HepG2 (cell line): Measurements from ENCODE around the gene SS18L1. TPM values are rescaled to one million over a fixed set of nuclear protein-coding genes. Genes with fewer than 3 reads are reported as not detected.

Experiments used
- GLMP ChIP-seq: sonication (generic); formaldehyde crosslinking; IDR thresholded peaks from 2 replicates; pipeline ENCODE4 v1.9.0; 2021; ENCODE audit warnings: missing genetic modification reagents, mild to moderate bottlenecking, borderline replicate concordance
- HNRNPK ChIP-seq: fragments of 200-400 bp; formaldehyde crosslinking; IDR thresholded peaks from 2 replicates; pipeline ENCODE4 v1.6.1; 2018; ENCODE audit warnings: low read length, low read depth, moderate library complexity, mild to moderate bottlenecking; ENCODE audit not compliant: poor library complexity, severe bottlenecking
- HOXA3 ChIP-seq: sonication (generic); formaldehyde crosslinking; IDR thresholded peaks from 2 replicates; pipeline ENCODE4 v1.5.0; 2020; ENCODE audit warnings: missing genetic modification reagents
- MAFF ChIP-seq: IDR thresholded peaks from 2 replicates; pipeline ENCODE4 v1.6.1; 2011; ENCODE audit warnings: low read depth, low read length, improper control_type of control experiment
- MBD4 ChIP-seq: IDR thresholded peaks from 2 replicates; pipeline ENCODE4 v1.6.1; 2012; ENCODE audit warnings: low read length, inconsistent platforms, borderline replicate concordance
- MXD1 ChIP-seq: sonication (generic); formaldehyde crosslinking; IDR thresholded peaks from 2 replicates; pipeline ENCODE4 v1.4.0; 2020; ENCODE audit warnings: mild to moderate bottlenecking, missing genetic modification reagents
- MYNN ChIP-seq: sonication (generic); formaldehyde crosslinking; IDR thresholded peaks from 2 replicates; pipeline ENCODE4 v1.4.0; 2020; ENCODE audit warnings: mild to moderate bottlenecking, low read depth, missing genetic modification reagents
- RXRA ChIP-seq: sonication (generic); formaldehyde crosslinking; IDR thresholded peaks from 2 replicates; pipeline ENCODE4 v1.5.1; 2020; ENCODE audit warnings: missing genetic modification reagents
- SP2 ChIP-seq: sonication (generic); formaldehyde crosslinking; IDR thresholded peaks from 2 replicates; pipeline ENCODE4 v1.5.1; 2020; ENCODE audit warnings: mild to moderate bottlenecking, missing genetic modification reagents
- ZC3H13 ChIP-seq: sonication (generic); formaldehyde crosslinking; IDR thresholded peaks from 2 replicates; pipeline ENCODE4 v1.8.1; 2023; ENCODE audit warnings: mild to moderate bottlenecking, missing genetic modification reagents, moderate library complexity
- ZNF281 ChIP-seq: sonication (generic); formaldehyde crosslinking; IDR thresholded peaks from 2 replicates; pipeline ENCODE4 v1.4.0; 2020; ENCODE audit warnings: missing genetic modification reagents, borderline replicate concordance
- ZNF746 ChIP-seq: sonication (generic); formaldehyde crosslinking; IDR thresholded peaks from 2 replicates; pipeline ENCODE4 v1.8.0; 2022; ENCODE audit warnings: mild to moderate bottlenecking, missing genetic modification reagents
- ZNF761 ChIP-seq: sonication (generic); formaldehyde crosslinking; conservative IDR thresholded peaks from 2 replicates; pipeline ENCODE4 v1.4.0; 2020; ENCODE audit warnings: mild to moderate bottlenecking, missing genetic modification reagents
- polyA plus RNA-seq, 8 experiments: library from polyadenylated mRNA; depleted of rRNA in 3 of 8; stranded (reverse) in 7 of 8; unstranded in 1 of 8; fragments of >200 nt; fragmentation: Illumina TruSeq in 4 of 8; extraction: Trizol in 4 of 8; gene quantifications; 2 replicates each; pipeline versions ENCODE4 v1.2.1 to v1.2.3, GENCODE V29; 2011 to 2016; ENCODE audit warnings: low read depth in 4 of 8, missing spikeins in 1 of 8, mixed read lengths in 1 of 8; ENCODE audit not compliant: insufficient read depth in 1 of 8
- total RNA-seq, 5 experiments: library from RNA; depleted of rRNA; stranded (reverse); fragments of >200 nt; fragmentation: Illumina TruSeq; extraction: Trizol; gene quantifications; 2 replicates each; pipeline ENCODE4 v1.2.3, GENCODE V29; 2016; ENCODE audit warnings: low read depth in 1 of 5
- TF ChIP-seq, protein P1 (sequence below): sonication (generic); formaldehyde crosslinking; IDR thresholded peaks from 2 replicates; pipeline ENCODE4 v1.5.0; 2020; ENCODE audit warnings: missing genetic modification reagents
- TF ChIP-seq, protein P2 (sequence below), 2 experiments: fragments of 450-650 bp in 1 of 2; sonication (generic) in 1 of 2; formaldehyde crosslinking in 1 of 2; IDR thresholded peaks; 2 replicates each; pipeline versions ENCODE4 v1.6.1 to v1.8.0; 2016 to 2022; ENCODE audit warnings: antibody characterized with exemption in 1 of 2, mild to moderate bottlenecking in 1 of 2, missing genetic modification reagents in 1 of 2

SS18L1 gene
- total and polyA plus RNA-seq, 2 of the 13 experiments (the other 11 are each of a cell fraction or from before 2014, with no cell fraction given), result 17.8 to 27.6 TPM

DNA sequence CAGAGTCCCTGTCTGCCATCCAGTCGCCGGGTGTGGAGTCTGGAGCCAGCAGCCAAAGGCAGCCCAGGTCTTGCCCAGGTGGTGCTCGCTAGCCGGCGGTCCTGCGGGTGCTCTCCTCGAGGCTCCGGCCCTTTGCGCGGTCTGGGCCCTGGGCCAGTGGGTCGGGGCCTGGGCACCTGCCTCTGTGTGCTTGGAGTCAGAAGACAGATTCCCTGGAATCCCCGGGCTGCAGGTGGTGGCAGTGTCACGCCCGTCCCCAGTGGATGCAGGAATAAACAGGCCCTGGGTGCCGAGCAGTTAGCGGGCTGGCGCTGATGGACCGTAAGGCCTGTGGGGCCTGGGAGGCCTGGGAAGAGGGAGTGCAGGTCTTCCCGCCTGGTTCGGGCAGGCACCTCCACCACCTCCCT, 5.3 kb downstream of the SS18L1 start (continued):
- TF ChIP-seq HNRNPK (no peak), RXRA (CRISPR knock-in tag) (no peak), ZNF746 (CRISPR knock-in tag) (no peak), SP2 (no peak), ZC3H13 (no peak), MAFF (no peak), MBD4 (no peak), MYNN (CRISPR knock-in tag) (no peak), HOXA3 (CRISPR knock-in tag) (no peak; the same call in 1 of the 2 replicates), MXD1 (no peak), GLMP (CRISPR knock-in tag) (no peak), ZNF761 (CRISPR knock-in tag) (no peak), ZNF281 (CRISPR knock-in tag) (no peak)
- TF ChIP-seq, protein P1, sequence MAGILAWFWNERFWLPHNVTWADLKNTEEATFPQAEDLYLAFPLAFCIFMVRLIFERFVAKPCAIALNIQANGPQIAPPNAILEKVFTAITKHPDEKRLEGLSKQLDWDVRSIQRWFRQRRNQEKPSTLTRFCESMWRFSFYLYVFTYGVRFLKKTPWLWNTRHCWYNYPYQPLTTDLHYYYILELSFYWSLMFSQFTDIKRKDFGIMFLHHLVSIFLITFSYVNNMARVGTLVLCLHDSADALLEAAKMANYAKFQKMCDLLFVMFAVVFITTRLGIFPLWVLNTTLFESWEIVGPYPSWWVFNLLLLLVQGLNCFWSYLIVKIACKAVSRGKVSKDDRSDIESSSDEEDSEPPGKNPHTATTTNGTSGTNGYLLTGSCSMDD, result no peak
- TF ChIP-seq, protein P2, sequence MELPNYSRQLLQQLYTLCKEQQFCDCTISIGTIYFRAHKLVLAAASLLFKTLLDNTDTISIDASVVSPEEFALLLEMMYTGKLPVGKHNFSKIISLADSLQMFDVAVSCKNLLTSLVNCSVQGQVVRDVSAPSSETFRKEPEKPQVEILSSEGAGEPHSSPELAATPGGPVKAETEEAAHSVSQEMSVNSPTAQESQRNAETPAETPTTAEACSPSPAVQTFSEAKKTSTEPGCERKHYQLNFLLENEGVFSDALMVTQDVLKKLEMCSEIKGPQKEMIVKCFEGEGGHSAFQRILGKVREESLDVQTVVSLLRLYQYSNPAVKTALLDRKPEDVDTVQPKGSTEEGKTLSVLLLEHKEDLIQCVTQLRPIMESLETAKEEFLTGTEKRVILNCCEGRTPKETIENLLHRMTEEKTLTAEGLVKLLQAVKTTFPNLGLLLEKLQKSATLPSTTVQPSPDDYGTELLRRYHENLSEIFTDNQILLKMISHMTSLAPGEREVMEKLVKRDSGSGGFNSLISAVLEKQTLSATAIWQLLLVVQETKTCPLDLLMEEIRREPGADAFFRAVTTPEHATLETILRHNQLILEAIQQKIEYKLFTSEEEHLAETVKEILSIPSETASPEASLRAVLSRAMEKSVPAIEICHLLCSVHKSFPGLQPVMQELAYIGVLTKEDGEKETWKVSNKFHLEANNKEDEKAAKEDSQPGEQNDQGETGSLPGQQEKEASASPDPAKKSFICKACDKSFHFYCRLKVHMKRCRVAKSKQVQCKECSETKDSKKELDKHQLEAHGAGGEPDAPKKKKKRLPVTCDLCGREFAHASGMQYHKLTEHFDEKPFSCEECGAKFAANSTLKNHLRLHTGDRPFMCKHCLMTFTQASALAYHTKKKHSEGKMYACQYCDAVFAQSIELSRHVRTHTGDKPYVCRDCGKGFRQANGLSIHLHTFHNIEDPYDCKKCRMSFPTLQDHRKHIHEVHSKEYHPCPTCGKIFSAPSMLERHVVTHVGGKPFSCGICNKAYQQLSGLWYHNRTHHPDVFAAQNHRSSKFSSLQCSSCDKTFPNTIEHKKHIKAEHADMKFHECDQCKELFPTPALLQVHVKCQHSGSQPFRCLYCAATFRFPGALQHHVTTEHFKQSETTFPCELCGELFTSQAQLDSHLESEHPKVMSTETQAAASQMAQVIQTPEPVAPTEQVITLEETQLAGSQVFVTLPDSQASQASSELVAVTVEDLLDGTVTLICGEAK (IDR thresholded peaks at IDR 0.05), result no peak
- TF ChIP-seq, protein P2 (CRISPR knock-in tag; IDR thresholded peaks at IDR 0.05), result no peak
